ENCODE measurements around the gene BCDIN3D.

DNA sequence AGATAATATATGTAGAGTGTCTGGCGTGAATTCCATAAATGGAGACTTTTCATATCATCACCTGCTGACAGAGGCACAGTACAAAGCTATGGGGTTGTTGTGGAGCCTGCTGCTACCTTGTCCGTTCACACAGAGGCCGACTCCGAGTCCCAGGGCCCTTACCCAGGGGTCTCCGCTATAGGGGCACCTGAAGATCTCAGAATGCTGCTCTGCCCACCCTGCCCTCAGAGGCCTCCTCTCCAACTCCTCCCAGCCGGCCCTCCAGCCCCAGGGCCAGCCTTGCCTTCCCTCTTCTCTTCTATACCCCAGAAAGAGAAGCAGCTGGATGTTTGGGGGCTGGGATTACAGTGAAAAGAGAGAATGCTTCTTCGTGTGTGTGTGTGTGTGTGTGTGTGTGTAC, 36.0 kb downstream of the BCDIN3D start:
- TF ChIP-seq PHB2 (IDR thresholded peaks at IDR 0.05; ENCODE audit: low read depth) (no peak), BHLHE40 (IDR thresholded peaks at IDR 0.05; ENCODE audit: low read length) (no peak), MYC (IDR thresholded peaks at IDR 0.05; ENCODE audit: low read depth, low read length) (no peak), MYC (CRISPR knock-in tag; IDR thresholded peaks at IDR 0.05; ENCODE audit: borderline replicate concordance, low read depth) (no peak), JUN (IDR thresholded peaks at IDR 0.05; ENCODE audit: borderline replicate concordance, low read depth, low read length) (no peak), JUN (CRISPR knock-in tag; IDR thresholded peaks at IDR 0.05; ENCODE audit: borderline replicate concordance) (no peak)
- TF ChIP-seq, protein P1, sequence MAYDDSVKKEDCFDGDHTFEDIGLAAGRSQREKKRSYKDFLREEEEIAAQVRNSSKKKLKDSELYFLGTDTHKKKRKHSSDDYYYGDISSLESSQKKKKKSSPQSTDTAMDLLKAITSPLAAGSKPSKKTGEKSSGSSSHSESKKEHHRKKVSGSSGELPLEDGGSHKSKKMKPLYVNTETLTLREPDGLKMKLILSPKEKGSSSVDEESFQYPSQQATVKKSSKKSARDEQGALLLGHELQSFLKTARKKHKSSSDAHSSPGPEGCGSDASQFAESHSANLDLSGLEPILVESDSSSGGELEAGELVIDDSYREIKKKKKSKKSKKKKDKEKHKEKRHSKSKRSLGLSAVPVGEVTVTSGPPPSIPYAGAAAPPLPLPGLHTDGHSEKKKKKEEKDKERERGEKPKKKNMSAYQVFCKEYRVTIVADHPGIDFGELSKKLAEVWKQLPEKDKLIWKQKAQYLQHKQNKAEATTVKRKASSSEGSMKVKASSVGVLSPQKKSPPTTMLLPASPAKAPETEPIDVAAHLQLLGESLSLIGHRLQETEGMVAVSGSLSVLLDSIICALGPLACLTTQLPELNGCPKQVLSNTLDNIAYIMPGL (CRISPR knock-in tag; IDR thresholded peaks at IDR 0.05), result no peak
- TF ChIP-seq, protein P2, sequence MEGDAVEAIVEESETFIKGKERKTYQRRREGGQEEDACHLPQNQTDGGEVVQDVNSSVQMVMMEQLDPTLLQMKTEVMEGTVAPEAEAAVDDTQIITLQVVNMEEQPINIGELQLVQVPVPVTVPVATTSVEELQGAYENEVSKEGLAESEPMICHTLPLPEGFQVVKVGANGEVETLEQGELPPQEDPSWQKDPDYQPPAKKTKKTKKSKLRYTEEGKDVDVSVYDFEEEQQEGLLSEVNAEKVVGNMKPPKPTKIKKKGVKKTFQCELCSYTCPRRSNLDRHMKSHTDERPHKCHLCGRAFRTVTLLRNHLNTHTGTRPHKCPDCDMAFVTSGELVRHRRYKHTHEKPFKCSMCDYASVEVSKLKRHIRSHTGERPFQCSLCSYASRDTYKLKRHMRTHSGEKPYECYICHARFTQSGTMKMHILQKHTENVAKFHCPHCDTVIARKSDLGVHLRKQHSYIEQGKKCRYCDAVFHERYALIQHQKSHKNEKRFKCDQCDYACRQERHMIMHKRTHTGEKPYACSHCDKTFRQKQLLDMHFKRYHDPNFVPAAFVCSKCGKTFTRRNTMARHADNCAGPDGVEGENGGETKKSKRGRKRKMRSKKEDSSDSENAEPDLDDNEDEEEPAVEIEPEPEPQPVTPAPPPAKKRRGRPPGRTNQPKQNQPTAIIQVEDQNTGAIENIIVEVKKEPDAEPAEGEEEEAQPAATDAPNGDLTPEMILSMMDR (IDR thresholded peaks at IDR 0.05 in 2 of 3, conservative IDR thresholded peaks at IDR 0.05 in 1 of 3; ENCODE audit: insufficient read depth in 2 of 3, low read depth in 1 of 3, low read length in 3 of 3), result no peak
- TF ChIP-seq, protein P3, sequence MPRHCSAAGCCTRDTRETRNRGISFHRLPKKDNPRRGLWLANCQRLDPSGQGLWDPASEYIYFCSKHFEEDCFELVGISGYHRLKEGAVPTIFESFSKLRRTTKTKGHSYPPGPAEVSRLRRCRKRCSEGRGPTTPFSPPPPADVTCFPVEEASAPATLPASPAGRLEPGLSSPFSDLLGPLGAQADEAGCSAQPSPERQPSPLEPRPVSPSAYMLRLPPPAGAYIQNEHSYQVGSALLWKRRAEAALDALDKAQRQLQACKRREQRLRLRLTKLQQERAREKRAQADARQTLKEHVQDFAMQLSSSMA (CRISPR knock-in tag; IDR thresholded peaks at IDR 0.05), result no peak
- TF ChIP-seq, protein P4, sequence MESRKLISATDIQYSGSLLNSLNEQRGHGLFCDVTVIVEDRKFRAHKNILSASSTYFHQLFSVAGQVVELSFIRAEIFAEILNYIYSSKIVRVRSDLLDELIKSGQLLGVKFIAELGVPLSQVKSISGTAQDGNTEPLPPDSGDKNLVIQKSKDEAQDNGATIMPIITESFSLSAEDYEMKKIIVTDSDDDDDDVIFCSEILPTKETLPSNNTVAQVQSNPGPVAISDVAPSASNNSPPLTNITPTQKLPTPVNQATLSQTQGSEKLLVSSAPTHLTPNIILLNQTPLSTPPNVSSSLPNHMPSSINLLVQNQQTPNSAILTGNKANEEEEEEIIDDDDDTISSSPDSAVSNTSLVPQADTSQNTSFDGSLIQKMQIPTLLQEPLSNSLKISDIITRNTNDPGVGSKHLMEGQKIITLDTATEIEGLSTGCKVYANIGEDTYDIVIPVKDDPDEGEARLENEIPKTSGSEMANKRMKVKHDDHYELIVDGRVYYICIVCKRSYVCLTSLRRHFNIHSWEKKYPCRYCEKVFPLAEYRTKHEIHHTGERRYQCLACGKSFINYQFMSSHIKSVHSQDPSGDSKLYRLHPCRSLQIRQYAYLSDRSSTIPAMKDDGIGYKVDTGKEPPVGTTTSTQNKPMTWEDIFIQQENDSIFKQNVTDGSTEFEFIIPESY (CRISPR knock-in tag; IDR thresholded peaks at IDR 0.05), result no peak
